Keratinocyte (primary cell): ENCODE data around the gene RFXANK.

Experiments used
- EZH2 ChIP-seq: IDR thresholded peaks from one replicate; pipeline ENCODE4 v1.6.1; 2012; ENCODE audit warnings: inconsistent platforms, mild to moderate bottlenecking, low read length, moderate library complexity
- TF ChIP-seq, protein P1 (sequence below), 3 experiments: IDR thresholded peaks in 1 of 3; conservative IDR thresholded peaks in 1 of 3; optimal IDR thresholded peaks in 1 of 3; 2 replicates in 2 of 3; 3 replicates in 1 of 3; pipeline versions ENCODE3 to v1.5.1; 2011; ENCODE audit warnings: low read length in 3 of 3, mild to moderate bottlenecking in 3 of 3, moderate library complexity in 2 of 3, control low read depth in 1 of 3, inconsistent platforms in 1 of 3; ENCODE audit not compliant: insufficient read depth in 2 of 3; ENCODE audit errors: extremely low read depth in 1 of 3

DNA sequence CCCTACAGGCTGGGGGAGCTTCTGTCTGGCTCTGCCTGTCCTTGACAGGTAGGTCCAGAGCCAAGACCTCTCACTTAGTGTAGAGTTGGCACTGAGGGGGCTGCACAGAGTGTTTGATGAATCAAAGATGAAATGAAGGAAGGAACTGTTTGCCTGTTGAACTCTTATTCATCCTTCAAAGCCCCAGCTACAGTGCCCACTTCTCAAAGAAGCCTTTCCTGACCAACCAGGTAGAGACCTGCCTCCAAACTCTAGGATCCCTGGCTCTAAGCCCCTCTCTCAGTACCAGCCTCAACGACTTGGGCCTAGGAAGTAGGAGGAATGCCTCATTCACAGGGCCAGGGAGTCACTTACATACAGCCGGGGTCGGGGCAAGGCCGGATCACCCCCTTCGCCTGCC lies 44.7 kb upstream of the RFXANK start:
- TF ChIP-seq, protein P1, sequence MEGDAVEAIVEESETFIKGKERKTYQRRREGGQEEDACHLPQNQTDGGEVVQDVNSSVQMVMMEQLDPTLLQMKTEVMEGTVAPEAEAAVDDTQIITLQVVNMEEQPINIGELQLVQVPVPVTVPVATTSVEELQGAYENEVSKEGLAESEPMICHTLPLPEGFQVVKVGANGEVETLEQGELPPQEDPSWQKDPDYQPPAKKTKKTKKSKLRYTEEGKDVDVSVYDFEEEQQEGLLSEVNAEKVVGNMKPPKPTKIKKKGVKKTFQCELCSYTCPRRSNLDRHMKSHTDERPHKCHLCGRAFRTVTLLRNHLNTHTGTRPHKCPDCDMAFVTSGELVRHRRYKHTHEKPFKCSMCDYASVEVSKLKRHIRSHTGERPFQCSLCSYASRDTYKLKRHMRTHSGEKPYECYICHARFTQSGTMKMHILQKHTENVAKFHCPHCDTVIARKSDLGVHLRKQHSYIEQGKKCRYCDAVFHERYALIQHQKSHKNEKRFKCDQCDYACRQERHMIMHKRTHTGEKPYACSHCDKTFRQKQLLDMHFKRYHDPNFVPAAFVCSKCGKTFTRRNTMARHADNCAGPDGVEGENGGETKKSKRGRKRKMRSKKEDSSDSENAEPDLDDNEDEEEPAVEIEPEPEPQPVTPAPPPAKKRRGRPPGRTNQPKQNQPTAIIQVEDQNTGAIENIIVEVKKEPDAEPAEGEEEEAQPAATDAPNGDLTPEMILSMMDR (optimal IDR thresholded peaks at IDR 0.05 in 1 of 3, IDR thresholded peaks at IDR 0.05 in 1 of 3, conservative IDR thresholded peaks at IDR 0.05 in 1 of 3; ENCODE audit: extremely low read depth in 1 of 3, insufficient read depth in 2 of 3, low read length in 3 of 3) = no peak
- no peak for TF ChIP-seq EZH2
